ENCODE data around the gene PLA2G15.
A peak's percentile ranks its signal among the peaks of the same experiment; 100 is the strongest.

The PLA2G15 gene

GRCh38 chr16:68244903-68245853 is at the start of gene PLA2G15:
PLA2G15 (plus strand) TSS chr16:68245373; CDS start chr16:68245427, 54 bp downstream.
- peak; percentile 96 for DNase-seq

DNA sequence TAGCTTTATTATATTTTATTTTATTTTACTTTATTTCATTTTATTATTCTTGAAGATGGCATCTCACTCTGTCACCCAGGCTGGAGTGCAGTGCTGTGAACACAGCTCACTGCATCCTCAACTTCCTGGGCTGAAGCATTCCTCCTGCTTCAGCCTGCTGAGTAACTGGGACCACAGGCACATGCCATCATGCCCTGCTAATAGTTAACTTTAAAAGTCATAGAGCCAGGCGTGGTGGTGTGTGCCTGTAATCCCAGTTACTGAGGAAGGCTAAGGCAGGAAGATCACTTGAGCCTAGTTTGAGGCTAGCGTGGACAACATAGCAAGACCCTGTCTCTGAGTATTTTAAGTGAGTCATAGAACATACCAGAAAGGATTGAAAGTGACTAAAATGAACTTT is 47.9 kb upstream of the PLA2G15 start:
- DNase-seq: no peak

DNA sequence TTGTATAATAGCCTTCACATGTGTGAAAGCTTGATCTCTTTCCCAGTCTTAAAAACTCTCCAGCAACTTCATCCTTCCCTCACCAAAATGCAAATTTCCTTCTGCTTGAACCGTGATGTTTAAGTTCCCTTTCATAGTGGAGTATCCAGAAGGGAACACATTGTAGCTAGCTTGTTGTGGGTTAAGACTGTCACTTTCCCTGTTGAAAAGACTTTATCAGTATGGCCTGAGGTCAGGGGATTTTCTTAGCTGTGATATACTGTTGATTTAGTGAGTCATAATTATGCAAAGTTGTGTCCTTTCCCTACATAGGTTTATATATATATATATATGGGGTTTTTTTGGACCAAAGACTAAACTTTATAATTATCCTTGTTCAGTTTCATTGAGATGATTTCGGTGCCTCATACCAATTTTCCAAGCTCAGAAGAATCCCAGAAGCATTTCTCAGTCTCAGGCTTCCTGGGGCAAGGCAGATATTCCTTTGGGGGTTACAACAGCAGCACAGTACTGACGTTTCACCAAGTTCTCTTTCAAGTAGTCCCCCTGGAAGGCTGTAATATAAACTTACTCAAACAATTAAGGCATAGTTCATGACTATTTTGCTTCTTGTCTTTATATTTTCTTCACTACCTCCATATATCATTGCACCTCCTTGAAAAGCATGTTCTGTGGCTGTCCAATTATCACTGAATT is 44.9 kb upstream of the PLA2G15 start:
- DNase-seq: peak; percentile 30

DNA sequence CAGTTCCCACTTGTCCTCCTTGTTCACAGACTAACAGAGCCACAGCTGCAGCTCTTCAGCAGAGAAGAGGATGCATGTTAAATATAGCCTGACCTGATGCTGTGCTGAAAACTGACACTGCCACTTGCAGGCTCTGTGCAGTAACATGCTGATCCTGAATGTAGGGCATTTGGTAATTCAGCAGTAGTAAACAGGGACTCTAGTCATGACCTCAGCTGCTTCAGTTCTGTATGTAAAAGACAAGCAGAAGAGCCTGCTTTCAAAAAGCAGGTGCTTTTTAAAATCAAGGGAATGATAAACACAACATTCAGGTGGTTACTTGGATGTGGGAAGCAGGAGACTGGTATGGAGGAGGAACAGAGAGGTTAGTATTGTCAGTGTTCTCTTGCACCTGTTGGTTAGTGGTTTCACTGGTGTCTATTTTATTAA is 43.1 kb upstream of the PLA2G15 start:
- no peak for DNase-seq

GRCh38 chr16:68206245-68206644 is 38.9 kb upstream of the PLA2G15 start:
- DNase-seq: no peak

DNA sequence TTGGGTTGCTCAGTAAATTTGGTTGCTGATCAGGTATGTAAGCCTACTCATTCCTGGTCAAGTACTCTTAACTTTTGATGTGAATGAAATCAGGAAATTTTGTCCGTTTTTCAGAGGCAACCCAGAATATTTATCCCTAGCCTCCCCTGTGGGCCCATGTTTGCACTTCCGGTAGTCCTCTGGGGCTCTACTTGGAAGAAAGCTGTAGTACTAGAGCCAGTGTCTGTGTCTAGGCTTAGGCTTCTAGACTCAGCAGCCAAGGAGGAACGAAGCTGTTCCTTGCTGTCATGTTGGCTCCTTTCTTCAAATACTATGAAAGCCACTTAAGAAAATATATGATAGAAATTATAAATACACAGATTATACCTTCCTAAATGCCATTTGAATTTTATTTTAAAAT is 30.4 kb upstream of the PLA2G15 start:
- no peak for DNase-seq

GRCh38 chr16:68215302-68215701 is 29.9 kb upstream of the PLA2G15 start:
- DNase-seq: no peak

DNA sequence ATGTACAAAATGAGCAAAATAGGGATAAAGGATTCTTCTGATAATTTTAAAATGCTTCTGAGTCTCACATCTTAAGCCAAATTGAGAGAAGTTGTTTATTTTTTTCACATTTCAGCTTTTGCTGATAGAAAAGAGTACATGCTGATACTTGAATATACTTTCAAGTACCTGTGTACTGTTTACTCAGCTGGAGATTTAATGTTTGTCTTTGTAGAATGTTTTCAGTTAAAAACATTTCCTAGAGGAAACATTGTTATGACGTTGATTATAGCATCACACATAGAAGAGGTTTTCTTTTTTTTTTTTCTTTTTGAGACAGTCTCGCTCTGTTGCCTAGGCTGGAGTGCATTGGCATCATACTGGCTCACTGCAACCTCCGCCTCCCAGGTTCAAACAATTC is 28.9 kb upstream of the PLA2G15 start:
- DNase-seq: no peak

DNA sequence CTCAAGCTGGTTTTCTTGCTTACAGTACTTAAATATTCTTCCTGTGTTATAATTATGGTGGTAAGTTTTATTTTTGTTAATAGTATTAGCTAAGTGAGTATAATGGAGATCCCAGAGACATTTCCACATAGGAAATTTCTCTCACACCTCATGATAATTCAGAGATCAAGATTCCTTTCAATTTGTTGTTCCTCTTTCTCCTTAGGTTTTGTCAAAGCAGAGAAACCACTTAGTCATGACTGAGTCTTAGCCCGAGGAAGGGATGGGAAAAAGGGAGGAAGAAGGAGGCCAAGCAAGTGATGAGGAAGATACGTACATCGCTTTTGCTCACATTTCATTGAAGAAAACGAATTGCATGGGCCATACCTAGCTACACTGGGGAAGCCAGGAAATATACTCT is 27.7 kb upstream of the PLA2G15 start:
- peak; percentile 65 for DNase-seq

DNA sequence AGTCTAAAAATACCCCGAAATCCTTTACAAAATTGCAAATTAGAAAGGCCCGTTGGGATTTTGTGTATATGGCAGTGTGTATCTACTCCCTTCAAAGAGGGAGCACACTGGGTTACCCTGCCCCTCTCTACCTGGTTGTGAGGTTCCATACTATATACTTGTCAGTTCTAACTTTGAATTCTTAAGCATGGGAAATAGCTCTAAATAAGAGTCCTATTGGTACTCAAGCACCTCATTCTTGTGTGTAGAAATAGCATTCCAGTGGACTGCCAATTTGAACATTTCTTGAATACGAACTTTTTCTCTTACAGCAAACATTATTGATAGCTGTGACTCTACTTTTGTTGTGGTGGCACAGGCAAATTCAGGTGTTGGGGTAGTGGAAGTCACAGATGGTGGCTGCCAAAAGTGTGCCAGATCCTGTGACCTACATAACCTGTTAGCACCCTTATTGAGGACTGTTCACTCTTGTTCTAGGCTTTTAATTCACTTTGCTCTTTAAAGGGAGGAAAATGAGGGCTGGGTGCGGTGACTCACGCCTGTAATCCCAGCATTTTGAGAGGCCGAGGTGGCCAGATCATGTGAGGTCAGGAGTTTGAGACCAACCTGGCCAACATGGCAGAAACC is 25.3 kb upstream of the PLA2G15 start:
- DNase-seq: no peak

DNA sequence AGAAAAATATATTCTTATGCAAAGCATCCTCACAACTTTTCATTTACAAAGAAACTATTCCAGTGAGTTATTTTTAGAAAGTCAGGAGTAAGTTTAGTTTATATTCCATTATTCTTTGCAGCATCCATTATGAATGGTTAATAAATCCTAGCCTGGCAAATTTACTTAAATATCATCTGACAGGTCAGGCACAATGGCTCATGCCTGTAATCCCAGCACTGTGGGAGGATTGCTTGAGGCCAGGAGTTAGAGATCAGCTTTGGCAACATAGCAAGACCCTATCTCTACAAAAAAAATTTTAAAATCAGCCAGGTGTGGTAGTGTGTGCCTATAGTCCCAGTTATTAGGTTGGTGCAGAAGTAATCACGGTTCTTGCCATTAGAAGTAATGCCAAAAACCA is 22.1 kb upstream of the PLA2G15 start:
- DNase-seq: no peak

- DNase-seq: no peak
Measured at GRCh38 chr16:68226116-68226515, 19.1 kb upstream of the PLA2G15 start.

- no peak for DNase-seq
Measured at GRCh38 chr16:68227183-68227793, 17.9 kb upstream of the PLA2G15 start.

GRCh38 chr16:68227850-68228553 is 17.2 kb upstream of the PLA2G15 start:
- no peak for DNase-seq

DNA sequence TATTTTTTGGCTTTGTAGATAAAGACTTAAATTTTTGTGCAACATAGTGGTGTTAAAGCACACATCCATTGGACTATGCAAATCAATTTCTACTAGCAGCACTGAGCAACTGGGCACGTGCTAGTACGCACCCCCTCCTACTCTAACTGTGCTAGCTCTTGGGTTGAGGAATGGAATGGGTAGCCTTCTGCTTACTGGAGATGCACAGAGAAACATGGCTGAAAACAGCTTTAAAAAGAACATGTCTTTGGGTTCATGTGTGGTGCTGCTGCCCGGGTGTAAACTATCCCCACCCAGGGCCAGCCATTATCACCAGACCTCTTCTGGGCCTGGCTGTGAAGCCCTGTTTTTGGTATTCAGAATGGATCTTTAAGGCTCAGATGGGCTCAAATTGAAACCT is 16.5 kb upstream of the PLA2G15 start:
- DNase-seq: no peak

DNA sequence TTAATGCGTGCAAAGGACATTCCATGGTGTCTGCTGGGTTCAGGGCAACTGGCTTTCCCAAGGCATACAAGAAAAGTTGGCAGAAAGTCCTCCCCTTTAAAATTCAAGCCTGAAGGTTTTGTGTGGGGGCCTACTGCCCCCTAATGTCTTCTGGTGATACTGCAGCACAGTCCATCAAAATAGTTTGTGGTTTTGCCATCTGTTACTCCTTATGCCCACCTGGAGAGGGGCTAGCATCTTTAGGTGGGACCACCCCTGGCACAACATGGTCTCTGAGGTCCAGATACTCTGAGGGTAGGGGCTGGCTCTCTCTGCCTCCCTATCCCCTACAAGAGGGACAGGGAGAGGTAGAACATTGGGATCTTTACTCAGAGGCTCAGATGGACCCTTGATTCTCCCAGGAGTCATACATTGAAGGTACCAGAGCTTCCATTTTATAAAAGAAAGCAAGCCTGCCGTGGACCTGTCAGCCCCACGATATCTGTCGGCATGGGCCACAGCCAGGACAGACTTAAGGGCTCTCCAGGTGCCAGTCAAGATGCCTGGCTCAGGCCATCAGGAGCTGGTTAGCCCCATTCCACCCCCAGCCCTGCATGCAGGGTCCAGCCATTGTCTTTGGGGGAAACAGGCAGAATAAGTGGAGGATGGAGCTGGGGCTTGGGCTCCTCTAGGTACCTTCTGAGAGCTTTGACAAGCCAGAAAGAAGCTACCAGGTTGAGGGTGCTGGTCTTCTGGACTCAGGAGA is 15.6 kb upstream of the PLA2G15 start:
- peak; percentile 60 for DNase-seq

DNA sequence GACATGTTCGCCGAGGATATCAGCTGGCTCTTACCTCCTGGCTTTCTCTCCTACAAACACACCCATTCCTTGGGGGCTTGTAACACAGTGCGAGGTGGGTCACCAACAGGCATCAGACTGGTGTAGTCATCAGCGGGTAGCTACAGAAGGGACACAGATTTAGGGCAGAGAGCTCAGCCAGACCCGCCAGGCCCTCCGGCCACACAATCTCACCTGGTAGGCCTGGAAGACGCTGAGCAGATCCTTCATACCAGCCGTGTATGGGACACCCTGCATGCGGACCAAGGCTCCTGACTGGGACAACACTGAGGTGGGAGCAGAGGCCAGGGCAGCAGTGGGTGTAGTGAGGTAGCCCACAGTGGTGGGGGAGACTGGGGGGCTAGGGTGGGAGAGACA is 15.0 kb upstream of the PLA2G15 start:
- DNase-seq: no peak

DNA sequence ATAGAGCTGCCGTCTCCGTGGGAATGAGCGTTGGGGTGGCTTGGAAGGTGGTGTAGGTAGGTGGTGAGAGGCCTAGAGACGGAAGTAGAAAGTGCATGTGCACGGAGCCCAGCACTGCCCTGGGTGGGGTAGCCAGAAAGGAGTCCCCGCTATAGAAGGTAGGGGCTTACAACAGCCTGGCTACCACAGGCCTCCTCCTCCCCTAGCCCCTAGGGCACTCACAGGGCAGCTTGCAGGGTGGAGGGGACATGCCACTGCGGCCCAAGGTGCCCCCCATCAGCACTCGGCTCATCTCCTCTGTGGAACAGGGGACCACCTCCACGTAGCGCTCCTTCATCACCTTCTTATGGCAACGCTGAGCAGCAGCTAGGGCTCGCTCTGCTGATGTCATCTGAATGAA is 14.2 kb upstream of the PLA2G15 start:
- no peak for DNase-seq

- no peak for DNase-seq
Measured at GRCh38 chr16:68231384-68232136, 13.6 kb upstream of the PLA2G15 start.

- DNase-seq: no peak
Measured at GRCh38 chr16:68232335-68232734, 12.8 kb upstream of the PLA2G15 start.
